Measurements from ENCODE around the gene HSD17B1. TPM values are rescaled to one million over a fixed set of nuclear protein-coding genes. Genes with fewer than 3 reads are reported as not detected.

HSD17B1 gene
- total RNA-seq, 1 donor from 2014 or later, result 0.56 TPM

DNA sequence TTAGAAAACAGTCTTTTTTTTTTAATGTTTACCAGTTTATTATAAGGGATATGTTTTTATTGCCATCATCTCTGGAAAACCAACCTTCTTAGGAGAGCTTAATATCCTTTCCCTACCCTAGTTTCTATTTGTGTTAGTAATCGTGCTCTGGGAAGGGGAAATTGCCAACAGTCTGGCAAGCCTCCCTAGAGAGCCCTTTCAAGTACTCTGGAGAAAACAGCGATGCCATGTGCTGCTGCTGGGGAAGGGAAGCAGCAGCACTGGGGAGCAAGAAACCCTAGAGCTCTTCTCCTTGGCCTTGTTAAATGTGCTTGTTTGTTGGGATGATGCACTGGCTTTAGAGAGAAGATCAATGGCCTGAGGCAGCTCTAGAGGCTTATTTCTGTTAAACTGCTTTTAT, 46.2 kb downstream of the HSD17B1 start:
- DNase-seq (ENCODE audit: low read depth), result peak; percentile 29

DNA sequence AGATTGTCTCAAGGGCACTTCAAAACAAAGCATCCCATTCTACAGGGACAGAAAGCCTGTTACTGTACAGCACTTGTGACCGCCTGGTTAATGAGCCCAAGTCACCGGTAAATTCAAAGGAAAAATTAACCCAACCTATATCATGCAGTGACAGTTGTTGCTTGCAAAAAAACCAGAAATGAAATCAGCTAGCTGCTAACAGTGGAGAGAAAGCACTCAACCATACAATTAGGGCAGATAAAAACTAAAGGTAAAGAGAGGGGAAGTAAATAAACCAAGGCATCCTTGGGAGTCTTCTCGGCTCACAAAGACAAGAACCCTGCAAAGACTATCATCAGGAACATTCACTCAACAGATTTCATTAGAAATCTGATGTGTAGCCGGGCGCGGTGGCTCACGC, 50.6 kb downstream of the HSD17B1 start:
- no peak for DNase-seq (ENCODE audit: low read depth)

Small RNAs within 50 kb of the gene (microRNA-seq; reads per million reads assigned to microRNA genes)
- 11.1 reads per million, percentile 32 among the genes with 10 or more reads in this experiment for gene MIR5010

Other genes starting within 250 kb of the HSD17B1 start
- 106 and 159 TPM in 2 replicates for gene STAT3, start 164.5 kb upstream of the HSD17B1 start, total RNA-seq
- gene CAVIN1, start 129.7 kb upstream of the HSD17B1 start, total RNA-seq, result 346 and 373 TPM in 2 replicates
- gene ATP6V0A1, start 94.0 kb upstream of the HSD17B1 start, total RNA-seq, result 72.8 and 102 TPM in 2 replicates
- 94.1 and 98.8 TPM in 2 replicates for gene NAGLU, start 16.7 kb upstream of the HSD17B1 start, total RNA-seq
- gene COASY, start 9.2 kb downstream of the HSD17B1 start, total RNA-seq, result 23.7 and 24.4 TPM in 2 replicates
- gene MLX, start 14.2 kb downstream of the HSD17B1 start, total RNA-seq, result 41.1 and 47.1 TPM in 2 replicates
- 1.2 and 2.3 TPM in 2 replicates for gene PSMC3IP, start 24.8 kb downstream of the HSD17B1 start, total RNA-seq
- gene RETREG3, start 56.5 kb downstream of the HSD17B1 start, total RNA-seq, result 44.5 and 60.6 TPM in 2 replicates
- 79.8 and 91.1 TPM in 2 replicates for gene TUBG1, start 56.8 kb downstream of the HSD17B1 start, total RNA-seq
- gene TUBG2, start 106.4 kb downstream of the HSD17B1 start, total RNA-seq, result 16.7 and 21.3 TPM in 2 replicates
- 49.1 and 58.6 TPM in 2 replicates for gene PLEKHH3, start 124.1 kb downstream of the HSD17B1 start, total RNA-seq
- gene CCR10, start 128.9 kb downstream of the HSD17B1 start, total RNA-seq, result 0.53 TPM in 1 of 2 replicates, not detected in the other
- 2.6 and 3.4 TPM in 2 replicates for gene CNTNAP1, start 129.6 kb downstream of the HSD17B1 start, total RNA-seq
- gene EZH1, start 192.1 kb downstream of the HSD17B1 start, total RNA-seq, result 24.6 and 28.6 TPM in 2 replicates
- gene RAMP2, start 208.3 kb downstream of the HSD17B1 start, total RNA-seq, result 0.26 TPM in 1 of 2 replicates, not detected in the other
- gene VPS25, start 220.5 kb downstream of the HSD17B1 start, total RNA-seq, result 60.8 and 63.7 TPM in 2 replicates
- gene WNK4, start 227.7 kb downstream of the HSD17B1 start, total RNA-seq, result 0.16 TPM in 1 of 2 replicates, not detected in the other
- 53.4 and 72.8 TPM in 2 replicates for gene COA3, start 245.8 kb downstream of the HSD17B1 start, total RNA-seq
- not detected in 2 replicates for gene CNTD1, start 245.9 kb downstream of the HSD17B1 start, total RNA-seq